Measurements from ENCODE around the gene DCPS. TPM values are rescaled to one million over a fixed set of nuclear protein-coding genes. Genes with fewer than 3 reads are reported as not detected.

The DCPS gene
- total RNA-seq, 1 experiment from 2014 or later = 52.6 TPM

GRCh38 chr11:126343051-126343450 lies 39.2 kb downstream of the DCPS start:
- H3K27ac ChIP-seq (ENCODE audit: low read length) = no peak overlapping the region
- H3K9me2 ChIP-seq (replicated peaks; ENCODE audit: low read length) = no peaks in the 10 kb centered on the region
- TF ChIP-seq EZH2 (IDR thresholded peaks at IDR 0.05; ENCODE audit: low read length, unreplicated experiment) (no peak), CTCF (conservative IDR thresholded peaks at IDR 0.05; ENCODE audit: low read depth, low read length) (no peak), EZH2phosphoT487 (IDR thresholded peaks at IDR 0.05; ENCODE audit: borderline replicate concordance, low read length) (no peak)
- no peak overlapping the region for H3K4me3 ChIP-seq (ENCODE audit: low read length)
- peaks cover 46% of the 10 kb centered on the region for H3K4me1 ChIP-seq (ENCODE audit: insufficient read depth, low read length)
- no peak overlapping the region for H3K4me2 ChIP-seq (ENCODE audit: low read length)
- ATAC-seq (no peak), DNase-seq (no peak)
- H3K9ac ChIP-seq (ENCODE audit: low read length) = no peak overlapping the region
- no peaks in the 10 kb centered on the region; the same call in 1 of the 2 replicates for H3K79me2 ChIP-seq (ENCODE audit: low read length)
- H2AFZ ChIP-seq (ENCODE audit: low read length) = no peak overlapping the region
- BruUV-seq (replicated peaks) = no TSS peak
- no peaks in the 10 kb centered on the region for H4K20me1 ChIP-seq (ENCODE audit: low read length)
- intact Hi-C loops (cut with micrococcal nuclease) = no loop called here
- peaks cover 14% of the 10 kb centered on the region; the same call in 1 of the 2 replicates for H3K36me3 ChIP-seq (ENCODE audit: low read depth, low read length)
- no peaks in the 10 kb centered on the region for H3K27me3 ChIP-seq (ENCODE audit: low read length)
- H3F3A ChIP-seq (ENCODE audit: low read length, unreplicated experiment) = no peaks in the 10 kb centered on the region
- ChIA-PET POLR2A (ENCODE audit: unreplicated experiment) (interaction anchor here (0.6 kb wide), 1 partner anchor 85 kb away, joined by 6 read pairs; no protein-coding TSS in a partner anchor), CTCF (no interaction called here)
- no peaks in the 10 kb centered on the region for H3K9me3 ChIP-seq (ENCODE audit: low read length)

GRCh38 chr11:126344141-126345080 lies 40.6 kb downstream of the DCPS start:
- Histone ChIP-seq H3K27me3 (ENCODE audit: low read length) (no peaks in the 10 kb centered on the region), H2AFZ (ENCODE audit: low read length) (no peak overlapping the region), H3K36me3 (ENCODE audit: low read depth, low read length) (peaks cover 14% of the 10 kb centered on the region; the same call in 1 of the 2 replicates), H3K9ac (ENCODE audit: low read length) (no peak overlapping the region), H3K4me1 (ENCODE audit: insufficient read depth, low read length) (peaks cover 45% of the 10 kb centered on the region), H3K79me2 (ENCODE audit: low read length) (peaks cover 11% of the 10 kb centered on the region), H3K27ac (ENCODE audit: low read length) (no peak overlapping the region), H3K4me2 (ENCODE audit: low read length) (no peak overlapping the region), H3F3A (ENCODE audit: low read length, unreplicated experiment) (no peaks in the 10 kb centered on the region), H3K9me2 (replicated peaks; ENCODE audit: low read length) (no peaks in the 10 kb centered on the region), H3K9me3 (ENCODE audit: low read length) (no peaks in the 10 kb centered on the region), H3K4me3 (ENCODE audit: low read length) (no peak overlapping the region), H4K20me1 (ENCODE audit: low read length) (no peaks in the 10 kb centered on the region)
- intact Hi-C loops (cut with micrococcal nuclease) = no loop called here
- POLR2A ChIA-PET (ENCODE audit: unreplicated experiment) = interaction anchor here (0.6 kb wide), 1 partner anchor 1826 kb away, joined by 18 read pairs; no protein-coding TSS in a partner anchor
- TF ChIP-seq EZH2 (IDR thresholded peaks at IDR 0.05; ENCODE audit: low read length, unreplicated experiment) = no peak
- TF ChIP-seq CTCF (conservative IDR thresholded peaks at IDR 0.05; ENCODE audit: low read depth, low read length) = no peak
- no peak for TF ChIP-seq EZH2phosphoT487 (IDR thresholded peaks at IDR 0.05; ENCODE audit: borderline replicate concordance, low read length)
- ATAC-seq = no peak
- CTCF ChIA-PET = no interaction called here
- no peak for DNase-seq
- no TSS peak for BruUV-seq (replicated peaks)

GRCh38 chr11:126345283-126345682 lies 41.4 kb downstream of the DCPS start:
- peak overlapping the region; percentile 45 for H3K27ac ChIP-seq (ENCODE audit: low read length)
- H3F3A ChIP-seq (ENCODE audit: low read length, unreplicated experiment) = no peaks in the 10 kb centered on the region
- H3K9me2 ChIP-seq (replicated peaks; ENCODE audit: low read length) = no peaks in the 10 kb centered on the region
- H3K27me3 ChIP-seq (ENCODE audit: low read length) = no peaks in the 10 kb centered on the region
- peaks cover 19% of the 10 kb centered on the region for H3K79me2 ChIP-seq (ENCODE audit: low read length)
- no peak overlapping the region for H2AFZ ChIP-seq (ENCODE audit: low read length)
- peaks cover 37% of the 10 kb centered on the region for H3K4me1 ChIP-seq (ENCODE audit: insufficient read depth, low read length)
- no peak overlapping the region for H3K9ac ChIP-seq (ENCODE audit: low read length)
- ChIA-PET POLR2A (ENCODE audit: unreplicated experiment) (no interaction called here), CTCF (no interaction called here)
- BruUV-seq (replicated peaks) = no TSS peak
- H3K36me3 ChIP-seq (ENCODE audit: low read depth, low read length) = peaks cover 14% of the 10 kb centered on the region; the same call in 1 of the 2 replicates
- no peak for TF ChIP-seq CTCF (conservative IDR thresholded peaks at IDR 0.05; ENCODE audit: low read depth, low read length)
- TF ChIP-seq EZH2 (IDR thresholded peaks at IDR 0.05; ENCODE audit: low read length, unreplicated experiment) = no peak
- TF ChIP-seq EZH2phosphoT487 (IDR thresholded peaks at IDR 0.05; ENCODE audit: borderline replicate concordance, low read length) = no peak
- H3K4me3 ChIP-seq (ENCODE audit: low read length) = no peak overlapping the region
- ATAC-seq (no peak), DNase-seq (no peak)
- H4K20me1 ChIP-seq (ENCODE audit: low read length) = no peaks in the 10 kb centered on the region
- intact Hi-C loops (cut with micrococcal nuclease) = no loop called here
- H3K9me3 ChIP-seq (ENCODE audit: low read length) = no peaks in the 10 kb centered on the region
- no peak overlapping the region for H3K4me2 ChIP-seq (ENCODE audit: low read length)

Measured in PC-3 (cell line).